Right forelimb (tissue), 1 donor: ENCODE results near the gene SHROOM3.

Experiments used
- DNase-seq: peaks from one replicate; pipeline ENCODE4 v3.0.0-alpha.2; 2018

SHROOM3 gene

DNA sequence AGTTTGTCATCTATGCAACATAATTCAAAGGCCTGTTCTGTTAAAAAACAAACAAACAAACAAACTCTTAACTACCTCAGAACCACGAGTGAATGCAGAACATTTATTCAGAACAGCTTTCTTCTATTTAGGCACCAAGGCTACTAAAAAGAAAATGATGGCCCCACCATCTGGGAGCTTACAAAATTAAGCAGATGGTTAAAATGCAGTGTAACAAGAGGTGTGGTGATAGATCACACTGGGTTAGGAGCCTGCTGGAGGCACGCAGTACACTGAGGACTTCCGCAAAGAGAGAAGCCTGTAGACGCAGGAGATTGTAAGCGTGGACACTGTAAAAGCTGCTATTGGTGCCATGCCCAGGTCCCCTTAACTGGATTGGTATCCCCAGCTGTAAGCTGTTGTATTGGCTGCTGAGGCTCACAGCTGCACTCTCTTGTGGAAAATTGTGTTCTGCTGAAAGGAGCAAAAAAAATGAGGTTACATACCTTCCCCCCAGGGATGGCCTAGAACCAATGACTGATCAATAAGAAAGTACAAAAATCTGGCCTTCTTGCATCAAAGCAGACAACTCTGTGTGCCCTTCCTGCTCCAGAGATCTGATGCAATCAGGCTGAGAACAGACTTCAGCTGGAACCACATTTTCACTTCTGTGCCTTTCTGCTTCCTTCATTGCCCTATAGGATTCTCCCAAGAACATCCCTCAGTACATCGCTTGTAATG, 60.0 kb downstream of the SHROOM3 start:
- no peak for DNase-seq

DNA sequence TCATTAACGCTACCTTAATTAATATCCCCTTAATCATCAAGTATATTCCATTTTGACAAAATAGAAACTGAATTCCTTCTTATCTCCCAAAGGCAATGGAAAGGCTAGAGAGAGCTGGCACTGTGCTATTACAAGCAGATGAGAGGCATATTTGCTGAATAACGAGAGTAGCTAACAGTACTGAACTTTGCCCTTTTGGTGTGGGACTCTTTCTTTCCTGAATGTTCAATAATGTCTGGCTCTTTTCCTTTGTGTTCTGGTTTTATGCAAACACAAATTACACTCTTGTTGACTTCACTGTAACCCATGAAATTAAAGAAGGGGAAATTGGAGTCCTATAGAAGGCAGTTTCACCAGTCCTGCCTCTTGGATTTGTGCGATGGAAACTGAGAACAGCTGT, 63.5 kb downstream of the SHROOM3 start:
- DNase-seq, result no peak

DNA sequence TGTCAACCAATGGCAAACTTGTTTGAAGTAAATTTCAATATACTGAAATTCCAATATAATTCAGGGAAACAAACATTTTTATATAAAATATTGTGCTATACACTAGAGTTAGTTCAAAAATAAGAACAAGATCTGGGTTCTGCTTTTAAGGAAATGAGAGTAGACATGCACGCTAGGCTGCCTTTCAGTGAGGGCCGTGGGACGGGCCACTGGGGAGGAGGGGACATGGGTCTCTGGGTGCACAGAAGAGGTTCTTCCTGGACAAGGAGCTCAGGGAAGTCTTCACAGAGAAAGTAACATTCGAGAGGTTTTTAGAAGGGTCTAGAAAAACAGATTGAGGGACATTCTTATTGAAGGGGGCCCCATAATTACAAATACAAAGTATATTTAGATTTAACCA, 64.4 kb downstream of the SHROOM3 start:
- no peak for DNase-seq

DNA sequence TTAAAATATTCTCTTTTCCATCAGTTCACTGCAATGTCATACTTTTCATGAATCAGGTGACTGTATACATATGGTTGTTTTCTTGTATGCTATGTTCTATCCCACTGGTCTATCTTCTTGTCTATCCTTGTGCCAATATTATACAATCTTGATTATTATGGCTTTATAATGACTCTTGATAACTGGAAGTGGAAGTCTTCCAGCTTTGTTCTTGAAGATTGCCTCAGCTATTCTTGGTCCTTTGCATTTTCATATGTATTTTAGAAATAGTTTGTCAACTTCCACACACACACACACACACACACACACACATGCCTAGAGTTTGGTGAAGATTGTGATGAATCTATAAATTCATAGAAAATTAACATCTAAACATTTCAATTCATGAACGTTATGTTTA, 67.9 kb downstream of the SHROOM3 start:
- DNase-seq, result no peak

DNA sequence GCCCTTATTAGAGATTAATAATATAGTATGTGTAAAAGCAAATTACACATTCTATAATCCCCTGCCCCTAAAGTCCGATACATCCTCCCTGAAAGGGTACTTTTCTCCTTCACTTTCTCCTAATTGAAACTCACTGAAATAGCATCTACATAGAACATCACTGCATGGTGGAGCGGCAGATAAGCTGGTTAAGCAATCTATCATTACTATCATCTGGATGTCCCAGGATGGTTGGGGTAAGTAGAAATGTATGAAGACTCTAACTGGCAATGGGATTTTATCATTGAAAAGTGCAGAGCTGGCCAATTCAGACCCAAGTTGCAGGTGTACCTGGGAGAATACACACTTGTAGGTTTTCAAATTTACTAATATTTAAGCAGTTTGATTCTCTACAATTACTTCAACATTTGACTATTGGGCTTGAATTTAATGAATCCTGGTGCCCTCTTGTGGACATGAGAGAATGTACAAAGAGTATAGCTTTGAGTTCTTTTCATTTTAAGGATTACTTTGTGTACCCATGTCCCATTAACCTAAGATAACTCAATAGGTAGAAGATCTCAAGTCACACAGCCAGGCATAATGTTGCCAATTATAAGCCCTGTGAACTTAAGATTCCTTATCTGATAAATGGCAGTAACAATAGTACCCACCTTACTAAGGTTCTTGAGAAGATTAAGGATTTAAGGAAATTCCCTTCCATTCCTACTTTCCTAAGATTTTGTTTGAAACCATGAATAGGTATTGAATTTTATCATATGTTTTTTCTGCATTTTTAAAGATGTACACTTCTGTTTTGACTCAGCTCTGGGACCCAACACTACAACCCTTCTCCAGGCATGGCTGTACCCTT, 69.8 kb downstream of the SHROOM3 start:
- DNase-seq, result no peak

DNA sequence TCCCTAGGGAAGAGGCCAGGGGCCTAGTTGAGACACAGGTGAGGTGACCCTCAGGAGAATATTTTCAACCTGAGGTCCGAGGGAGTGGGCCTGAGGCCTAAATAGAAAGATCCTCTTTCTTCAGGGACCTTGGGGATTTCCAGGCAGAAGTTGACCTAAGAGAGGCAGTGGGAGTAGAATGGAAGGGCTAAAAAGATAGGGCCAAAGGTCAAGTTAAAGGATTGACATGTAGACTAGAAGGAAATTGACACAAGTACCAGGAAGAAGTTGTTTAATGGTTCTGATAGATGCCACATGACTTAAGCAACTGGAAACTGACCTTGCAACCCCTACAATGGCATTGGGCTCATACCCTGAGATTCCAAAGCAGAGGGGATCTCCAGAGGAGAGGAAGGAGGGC, 76.9 kb downstream of the SHROOM3 start:
- DNase-seq, result no peak

DNA sequence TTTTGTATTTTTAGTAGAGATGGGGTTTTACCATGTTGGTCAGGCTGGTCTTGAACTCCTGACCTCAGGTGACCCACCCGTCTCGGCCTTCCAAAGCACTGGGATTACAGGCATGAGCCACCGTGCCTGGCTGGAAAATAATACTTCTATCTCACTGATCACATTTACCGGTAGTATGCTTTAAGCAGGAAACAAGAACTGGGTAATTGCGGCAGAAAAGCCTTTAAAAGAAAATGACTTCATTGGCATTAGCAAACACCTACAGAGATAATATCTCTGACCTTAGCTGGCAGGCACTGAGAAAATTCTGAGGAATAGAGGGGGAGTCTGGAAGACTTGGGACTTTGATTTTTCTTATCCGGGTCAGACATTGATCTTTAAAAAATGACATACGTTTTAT, 78.5 kb downstream of the SHROOM3 start:
- no peak for DNase-seq

DNA sequence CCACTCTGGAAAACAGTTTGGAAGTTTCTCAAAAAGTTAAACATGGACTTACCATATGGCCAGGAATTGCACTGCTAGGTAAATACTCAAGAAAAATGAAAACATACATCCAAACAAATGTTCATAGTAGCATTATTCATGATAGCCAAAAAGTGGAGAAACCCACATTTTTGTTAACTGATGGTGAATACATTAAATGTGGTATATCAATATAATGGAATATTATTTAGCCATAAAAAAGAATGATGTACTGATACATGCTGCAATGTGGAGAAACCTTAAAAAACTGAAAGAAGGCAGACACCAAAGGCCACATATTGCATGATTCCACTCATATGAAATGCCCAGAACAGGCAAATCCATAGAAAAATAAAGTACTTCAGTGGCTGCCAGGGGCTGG, 79.1 kb downstream of the SHROOM3 start:
- no peak for DNase-seq

DNA sequence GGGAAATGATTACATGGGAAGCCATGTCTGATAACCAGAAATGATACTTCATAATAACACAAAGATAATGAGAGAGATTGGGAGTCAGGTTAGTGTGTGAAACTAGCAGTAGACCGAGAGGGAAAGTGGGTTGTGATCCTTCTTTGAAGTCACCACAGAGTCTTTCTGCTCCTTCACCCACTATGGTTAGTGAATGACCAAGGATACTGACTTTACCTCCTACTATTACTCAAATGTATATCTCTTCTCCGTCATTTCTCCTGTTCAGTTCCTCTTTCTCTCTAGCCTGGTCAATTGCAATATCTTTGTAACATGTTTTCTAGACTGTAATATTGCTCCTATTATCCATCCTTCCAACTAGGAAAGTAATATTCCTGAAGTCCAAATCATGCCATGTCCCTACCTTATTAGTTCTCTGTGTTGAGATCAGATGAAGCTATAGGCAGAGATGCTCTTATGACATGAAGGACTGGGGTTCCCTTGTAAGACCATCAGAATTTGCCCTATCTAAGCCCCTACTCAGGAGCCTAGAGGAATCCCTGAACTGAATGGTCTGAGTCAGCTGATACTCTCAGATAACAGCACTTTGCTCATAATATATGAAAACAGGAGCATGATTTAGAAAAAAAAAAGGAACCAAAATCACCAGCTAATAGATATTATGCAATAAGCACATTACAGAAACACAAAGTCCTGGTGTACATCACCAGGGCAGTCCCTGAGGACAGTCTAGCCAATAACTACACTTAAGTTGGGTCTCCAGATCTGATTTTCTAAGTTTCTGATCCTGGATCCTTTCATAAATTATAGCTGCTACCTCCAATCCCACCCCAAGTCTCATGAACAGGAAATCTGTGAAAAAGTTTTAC, 81.2 kb downstream of the SHROOM3 start:
- DNase-seq, result no peak

DNA sequence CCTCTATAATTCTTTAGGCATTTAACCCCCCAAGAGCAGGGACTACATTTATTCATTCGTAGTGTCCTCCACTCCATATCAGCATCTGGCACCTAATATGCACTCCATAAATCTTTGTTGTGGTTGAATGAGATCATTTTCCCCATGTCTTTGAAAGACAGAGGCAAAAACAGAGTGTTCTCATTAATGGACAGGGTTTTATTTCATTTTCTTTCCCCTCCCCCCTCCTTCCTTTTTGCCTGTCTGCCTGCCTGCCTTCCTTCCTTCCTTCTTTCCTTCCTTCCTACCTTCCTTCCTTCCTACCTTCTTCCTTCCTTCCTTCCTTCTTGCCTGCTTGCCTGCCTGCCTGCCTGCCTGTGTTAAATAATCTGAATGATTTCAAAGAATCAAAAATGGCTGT, 83.2 kb downstream of the SHROOM3 start:
- DNase-seq, result no peak

DNA sequence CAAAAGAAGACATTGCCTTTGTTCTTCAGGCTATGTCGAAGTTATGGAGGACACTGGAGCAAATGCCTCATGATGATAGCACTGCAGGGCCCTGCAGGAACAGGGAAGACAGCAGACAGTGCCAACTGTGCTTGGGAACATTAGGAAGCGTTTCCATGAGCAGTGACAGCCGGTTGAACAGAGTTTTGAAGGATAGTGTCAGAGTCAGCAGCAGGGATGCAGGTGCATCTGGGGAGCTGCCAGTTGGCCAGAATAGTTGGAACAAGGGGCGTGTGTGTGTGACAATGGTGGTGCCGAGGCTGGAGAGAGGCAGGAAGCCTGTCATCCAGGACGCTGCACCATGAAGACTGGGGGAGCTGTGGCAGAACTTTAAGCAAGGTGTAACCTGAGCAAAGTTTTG, 88.6 kb downstream of the SHROOM3 start:
- DNase-seq, result no peak

DNA sequence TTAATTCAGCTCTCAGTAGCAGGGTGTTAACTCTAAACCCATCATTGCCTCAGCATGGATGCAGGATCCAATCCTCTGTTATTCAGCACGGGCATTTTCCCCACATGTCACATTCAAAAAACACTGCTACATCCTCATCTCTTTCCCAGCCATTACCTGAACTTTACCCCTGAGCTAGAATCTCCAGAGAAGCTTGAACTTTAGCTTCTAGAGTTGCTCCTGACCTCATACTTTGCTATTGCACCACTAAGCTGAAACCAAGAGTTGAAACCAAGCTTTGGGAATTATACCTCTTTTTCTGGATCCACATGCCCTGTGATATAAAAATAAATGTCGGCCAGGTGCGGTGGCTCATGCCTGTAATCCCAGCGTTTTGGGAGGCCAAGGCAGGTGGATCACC, 90.7 kb downstream of the SHROOM3 start:
- DNase-seq, result no peak

DNA sequence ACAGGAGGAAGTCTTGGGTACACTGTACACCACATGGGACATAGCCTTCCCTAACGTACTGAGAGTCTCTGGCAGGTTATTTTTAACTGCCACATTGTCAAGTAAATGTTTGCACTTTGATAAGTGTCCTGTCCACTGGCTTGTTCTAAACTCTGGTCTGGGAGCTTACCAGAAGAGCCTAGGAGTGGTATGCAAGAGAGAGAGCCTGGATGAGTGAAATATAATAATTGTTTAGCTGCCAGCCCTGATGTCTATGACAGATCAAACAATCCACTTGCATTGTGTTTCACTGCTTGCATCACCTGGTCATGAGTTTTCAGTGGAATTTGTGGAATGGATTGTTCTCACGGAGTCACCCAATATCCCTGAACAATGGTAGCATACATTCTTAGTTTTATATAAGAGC, 91.6 kb downstream of the SHROOM3 start:
- no peak for DNase-seq

DNA sequence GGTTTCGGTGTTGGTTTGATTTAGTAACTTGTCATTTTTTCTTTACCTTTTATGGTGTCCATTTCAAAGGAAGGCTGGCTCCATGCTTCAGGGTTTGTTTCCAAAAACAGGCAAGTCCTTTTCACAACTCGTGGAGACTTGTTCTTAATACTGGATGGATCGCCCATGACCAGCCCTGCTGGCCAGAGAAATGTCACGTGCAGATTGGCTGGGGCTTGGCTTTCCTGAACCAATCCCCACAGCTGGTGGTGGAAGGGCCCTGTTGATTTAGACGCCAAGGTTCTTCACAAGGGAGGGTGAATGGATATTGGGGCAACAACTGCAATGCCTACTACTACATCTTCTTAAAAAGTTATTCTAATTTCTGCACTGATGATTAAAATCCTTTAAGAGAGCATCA, 92.6 kb downstream of the SHROOM3 start:
- DNase-seq, result no peak

DNA sequence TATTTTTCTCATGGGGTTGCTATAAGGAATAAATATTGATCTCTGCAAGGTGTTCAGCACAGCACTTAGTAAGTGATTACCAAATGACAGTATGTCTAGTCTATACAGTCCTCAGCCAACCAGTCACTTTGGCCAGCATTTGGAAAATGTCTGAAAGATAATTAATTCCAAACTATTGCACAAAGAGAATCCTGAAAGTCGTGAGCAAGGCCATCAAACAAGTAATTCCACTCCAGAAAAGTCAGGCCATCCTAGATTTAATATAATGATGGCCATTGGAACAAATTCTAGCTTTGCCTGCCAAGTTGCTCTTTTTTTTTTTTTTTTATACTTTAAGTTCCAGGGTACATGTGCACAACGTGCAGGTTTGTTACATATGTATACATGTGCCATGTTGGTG, 96.6 kb downstream of the SHROOM3 start:
- no peak for DNase-seq

DNA sequence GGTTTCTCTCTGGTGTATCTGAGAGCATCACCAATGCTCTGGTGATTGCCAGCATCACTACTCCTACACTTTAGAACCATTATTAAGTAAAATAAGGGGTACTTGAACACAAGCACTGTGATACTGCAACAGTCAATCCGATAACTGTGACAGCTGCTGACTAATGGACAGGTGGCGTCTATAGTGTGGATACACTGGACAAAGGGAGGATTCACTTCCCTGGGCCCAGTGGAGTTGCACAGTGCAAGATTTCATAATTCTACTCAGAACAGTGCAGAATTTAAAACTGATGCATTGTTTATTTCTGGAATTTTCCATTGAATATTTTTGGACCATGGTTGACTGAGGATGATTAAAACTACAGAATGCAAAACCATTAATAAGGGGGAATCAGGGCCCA, 97.8 kb downstream of the SHROOM3 start:
- DNase-seq, result no peak

DNA sequence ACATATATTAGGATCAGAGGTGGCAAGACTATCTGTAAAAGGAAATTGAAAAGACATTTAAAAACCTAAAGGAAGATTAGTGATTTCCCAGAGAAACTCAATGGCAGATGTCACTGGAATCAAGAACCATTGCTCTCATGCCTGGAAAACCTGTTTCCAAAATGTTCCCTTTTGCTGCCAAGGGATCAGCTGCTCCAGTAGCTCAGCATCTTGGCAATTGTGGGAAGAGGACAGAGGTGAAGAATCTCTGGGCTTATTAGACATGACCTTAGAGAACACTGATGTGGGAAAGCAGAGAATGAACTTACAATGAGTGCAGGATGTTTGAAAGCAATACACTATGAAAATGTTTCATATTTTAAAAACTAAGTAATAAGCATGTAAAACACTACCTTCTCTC, 98.3 kb downstream of the SHROOM3 start:
- no peak for DNase-seq

DNA sequence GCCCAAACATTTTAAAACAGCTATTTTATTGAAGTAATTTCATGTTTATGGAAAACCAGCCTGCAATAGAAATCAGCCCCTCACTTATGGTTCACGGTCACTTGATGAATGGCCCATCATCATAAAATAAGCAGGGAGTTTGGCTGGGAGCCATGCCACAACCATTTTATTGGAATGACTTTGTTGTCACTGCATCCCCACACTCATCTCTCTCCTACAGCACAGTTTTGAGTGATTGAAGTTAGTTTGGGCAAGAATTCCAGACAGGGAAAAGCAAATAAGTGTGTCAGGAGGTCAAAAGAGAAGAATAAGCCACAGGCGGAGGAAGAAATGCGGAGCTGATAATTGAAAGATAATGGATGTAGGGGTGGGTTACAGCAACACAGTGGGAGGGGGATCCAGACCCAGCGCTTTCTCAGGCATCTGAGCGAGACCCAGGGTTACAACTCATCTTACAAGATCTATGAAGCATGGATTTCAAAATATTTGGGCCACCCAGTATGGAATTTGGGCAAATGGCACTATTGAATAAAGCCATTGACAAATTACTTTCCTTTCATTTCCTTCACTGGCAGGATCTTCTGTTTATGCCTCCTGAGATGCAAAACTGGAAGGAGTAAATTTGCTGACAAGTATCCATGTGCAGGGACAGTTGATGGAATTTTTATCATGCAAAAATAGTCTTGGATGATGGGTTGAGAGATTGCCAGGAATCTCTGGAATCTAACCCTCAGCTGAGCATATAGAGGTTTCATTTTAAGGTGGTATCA, 100.8 kb downstream of the SHROOM3 start:
- DNase-seq, result no peak

DNA sequence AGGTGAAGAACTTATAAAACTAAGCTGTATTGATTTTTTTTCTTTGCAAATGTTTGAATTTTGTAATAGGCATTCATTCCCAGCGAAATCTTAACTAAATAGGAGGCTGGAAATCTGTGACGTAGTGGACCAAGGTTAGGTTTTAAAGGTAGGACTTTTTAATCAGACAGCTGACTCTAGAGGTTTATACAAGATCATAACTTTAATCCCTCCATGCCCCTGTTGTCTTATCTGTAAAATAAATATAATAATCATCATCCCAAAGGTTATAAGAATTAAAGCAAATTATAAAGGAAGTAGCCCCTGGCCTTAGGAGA, 101.3 kb downstream of the SHROOM3 start:
- no peak for DNase-seq

DNA sequence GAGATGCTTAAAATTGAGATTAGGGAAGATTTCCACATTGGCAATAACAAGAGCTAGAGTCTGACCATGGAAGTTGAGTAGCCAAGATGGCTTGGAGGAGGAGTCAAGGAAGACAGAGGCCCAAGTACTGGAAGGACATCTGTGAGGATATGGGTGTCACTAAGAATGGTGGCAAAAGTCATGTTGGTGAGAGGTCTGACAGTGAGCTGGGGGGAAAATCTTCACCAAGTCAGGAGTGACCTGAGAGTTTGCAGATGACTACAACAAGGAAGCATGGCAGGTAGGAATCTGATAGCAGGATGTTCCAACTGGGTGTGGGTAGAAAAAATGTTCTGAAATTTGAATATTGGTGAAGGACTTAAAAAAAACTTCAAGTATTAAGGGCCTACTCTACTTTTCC, 103.3 kb downstream of the SHROOM3 start:
- DNase-seq, result no peak

DNA sequence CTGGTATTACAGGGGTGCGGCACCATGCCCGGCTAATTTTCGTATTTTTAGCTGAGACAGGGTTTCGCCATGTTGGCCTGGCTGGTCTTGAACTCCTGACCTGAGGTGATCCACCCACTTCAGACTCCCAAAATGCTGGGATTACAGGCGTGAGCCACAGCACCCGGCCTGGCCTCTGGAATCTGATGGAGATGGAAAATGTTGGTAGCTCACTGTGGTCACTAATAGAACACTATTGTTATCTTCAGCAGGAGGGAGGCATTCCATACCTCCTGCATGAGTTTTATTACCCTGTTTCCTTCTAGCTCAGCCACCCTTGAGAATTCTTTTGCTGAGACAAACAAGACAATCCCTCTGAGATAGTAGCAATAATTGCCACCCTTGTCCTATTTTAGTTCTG, 105.0 kb downstream of the SHROOM3 start:
- no peak for DNase-seq

DNA sequence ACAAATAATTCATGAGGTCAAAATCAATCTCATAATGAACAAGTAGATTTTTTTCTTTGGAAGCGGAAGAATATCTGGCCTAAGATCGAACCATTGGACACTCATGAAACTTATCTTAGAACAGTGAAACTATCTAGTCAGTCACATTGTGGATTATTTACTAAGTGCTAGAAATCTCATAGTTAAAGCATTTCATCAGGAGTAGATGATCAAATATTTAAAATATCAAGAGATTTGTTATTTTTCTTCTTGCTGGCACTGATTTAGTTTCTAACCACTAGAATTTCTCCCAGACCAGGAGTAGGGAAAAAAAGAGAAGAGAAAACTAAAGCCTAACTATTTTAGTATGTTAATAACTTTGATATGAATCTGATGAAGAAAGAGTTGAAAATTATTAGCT, 105.5 kb downstream of the SHROOM3 start:
- no peak for DNase-seq

DNA sequence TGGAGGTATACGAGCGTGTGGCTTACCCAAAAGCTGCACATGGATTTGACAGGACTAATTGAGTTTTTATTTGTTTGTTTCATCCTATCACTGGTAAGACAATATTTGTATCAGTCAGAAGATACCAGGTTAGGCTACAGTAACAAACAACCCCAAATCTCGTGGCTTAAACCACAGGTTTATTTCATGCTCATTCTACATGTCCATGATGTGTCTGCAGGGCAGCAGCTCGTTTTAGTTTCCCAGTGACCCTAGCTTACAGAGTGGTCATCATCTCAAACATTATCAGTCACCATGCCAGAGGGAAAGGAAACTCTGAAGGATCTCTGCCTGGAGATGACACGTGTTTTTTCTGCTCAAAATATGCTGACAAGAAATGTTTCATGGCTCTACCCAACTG, 108.3 kb downstream of the SHROOM3 start:
- no peak for DNase-seq
